PFSK-1 (cell line): Measurements from ENCODE around the gene ALOX15B.

Source experiments
- FOXP2 ChIP-seq: optimal IDR thresholded peaks from 2 replicates; pipeline ENCODE3; 2011; ENCODE audit warnings: borderline replicate concordance, control low read depth, inconsistent platforms; ENCODE audit not compliant: insufficient read depth; ENCODE audit errors: extremely low read length, extremely low read depth
- POLR2AphosphoS5 ChIP-seq: IDR thresholded peaks from 2 replicates; pipeline ENCODE4 v1.6.1; 2012; ENCODE audit warnings: low read depth, mild to moderate bottlenecking, control low read depth, low read length, moderate library complexity
- REST ChIP-seq, 2 experiments: IDR thresholded peaks; 2 replicates each; pipeline versions ENCODE4 v1.6.1 to v1.8.0; 2011 to 2012; ENCODE audit warnings: low read depth in 2 of 2, low read length in 2 of 2, control low read depth in 1 of 2, inconsistent platforms in 1 of 2, mild to moderate bottlenecking in 1 of 2, moderate library complexity in 1 of 2; ENCODE audit not compliant: insufficient read depth in 1 of 2
- SIN3A ChIP-seq: IDR thresholded peaks from 2 replicates; pipeline ENCODE4 v1.6.1; 2012; ENCODE audit warnings: mild to moderate bottlenecking, low read length, moderate library complexity, borderline replicate concordance; ENCODE audit not compliant: insufficient read depth
- TAF1 ChIP-seq: IDR thresholded peaks from 2 replicates; pipeline ENCODE4 v1.6.1; 2012; ENCODE audit warnings: low read length, control low read depth, borderline replicate concordance; ENCODE audit not compliant: insufficient read depth

The ALOX15B gene

GRCh38 chr17:7993972-7994589 is 44.8 kb upstream of the ALOX15B start:
- TF ChIP-seq SIN3A (no peak), FOXP2 (no peak), POLR2AphosphoS5 (no peak), TAF1 (no peak), REST (IDR thresholded peaks at IDR 0.05; ENCODE audit: insufficient read depth in 1 of 2, low read depth in 2 of 2, low read length in 2 of 2) (no peak)

DNA sequence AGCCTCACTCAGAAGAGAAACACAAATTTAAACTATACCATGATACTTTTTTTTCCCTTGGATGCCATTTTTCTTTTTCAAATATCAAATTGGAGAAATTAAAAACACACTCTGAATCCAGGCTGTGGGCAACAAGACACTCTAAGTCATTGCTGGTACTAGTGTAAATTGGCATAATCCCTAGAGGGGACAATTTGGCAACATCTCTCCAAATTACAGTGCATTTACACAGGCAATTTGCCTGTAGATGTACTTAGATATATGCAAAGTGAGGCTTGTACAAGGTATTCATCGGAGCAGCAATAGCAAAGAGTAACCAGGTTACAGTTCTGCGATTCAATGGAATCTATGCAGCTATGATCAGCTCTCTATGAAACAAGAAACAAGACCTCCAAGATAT is 43.1 kb upstream of the ALOX15B start:
- no peak for TF ChIP-seq TAF1
- no peak for TF ChIP-seq SIN3A
- TF ChIP-seq POLR2AphosphoS5, result no peak

GRCh38 chr17:7997186-7997585 is 41.7 kb upstream of the ALOX15B start:
- TF ChIP-seq SIN3A, result no peak
- no peak for TF ChIP-seq POLR2AphosphoS5
- no peak for TF ChIP-seq FOXP2
- TF ChIP-seq TAF1, result no peak
- no peak for TF ChIP-seq REST (IDR thresholded peaks at IDR 0.05; ENCODE audit: insufficient read depth in 1 of 2, low read depth in 2 of 2, low read length in 2 of 2)

DNA sequence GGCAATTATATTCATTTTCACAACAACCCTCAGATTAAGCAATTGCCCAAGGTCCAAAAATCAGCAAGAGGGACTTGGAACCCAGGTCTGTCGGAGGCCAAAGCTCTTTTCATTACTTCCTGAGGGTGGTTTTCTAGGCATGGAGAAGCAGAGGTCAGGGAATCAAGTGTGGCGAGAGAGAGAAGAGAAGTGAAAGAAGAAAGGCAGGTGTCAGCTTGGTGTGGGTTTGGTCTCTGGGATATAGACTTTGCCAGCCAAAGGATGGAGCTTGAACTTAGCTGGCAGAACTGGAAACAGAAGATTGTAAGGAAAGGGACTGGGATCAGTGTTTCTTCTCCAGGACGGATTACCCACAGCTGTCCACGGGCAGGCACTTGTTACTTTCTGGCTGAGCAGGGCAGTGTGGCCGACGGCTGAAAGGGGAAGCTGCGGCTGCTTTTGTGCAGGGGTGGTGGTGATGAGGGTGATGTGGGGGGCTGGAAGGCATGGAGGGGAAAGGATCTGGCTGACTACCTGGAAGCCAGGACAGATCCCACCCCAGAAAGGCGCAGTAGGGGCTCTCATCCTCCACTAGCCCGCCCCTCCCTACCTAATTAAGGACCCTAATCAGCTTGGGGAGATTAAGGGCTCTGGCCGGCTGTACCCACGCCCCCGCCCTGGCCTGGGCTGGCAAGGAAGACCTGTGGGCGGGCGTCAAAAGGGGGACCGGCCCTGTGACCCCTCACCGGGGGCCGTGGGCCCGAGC is 36.7 kb upstream of the ALOX15B start, which contains the start of gene GUCY2D:
TSS of gene GUCY2D (plus strand) at position 640 of the 745 bp plus-strand sequence. CDS start 433 bp downstream, outside the sequence.
- TF ChIP-seq POLR2AphosphoS5, result no peak
- no peak for TF ChIP-seq SIN3A
- TF ChIP-seq FOXP2, result no peak
- no peak for TF ChIP-seq TAF1
- TF ChIP-seq REST (IDR thresholded peaks at IDR 0.05; ENCODE audit: insufficient read depth in 1 of 2, low read depth in 2 of 2, low read length in 2 of 2), result no peak

DNA sequence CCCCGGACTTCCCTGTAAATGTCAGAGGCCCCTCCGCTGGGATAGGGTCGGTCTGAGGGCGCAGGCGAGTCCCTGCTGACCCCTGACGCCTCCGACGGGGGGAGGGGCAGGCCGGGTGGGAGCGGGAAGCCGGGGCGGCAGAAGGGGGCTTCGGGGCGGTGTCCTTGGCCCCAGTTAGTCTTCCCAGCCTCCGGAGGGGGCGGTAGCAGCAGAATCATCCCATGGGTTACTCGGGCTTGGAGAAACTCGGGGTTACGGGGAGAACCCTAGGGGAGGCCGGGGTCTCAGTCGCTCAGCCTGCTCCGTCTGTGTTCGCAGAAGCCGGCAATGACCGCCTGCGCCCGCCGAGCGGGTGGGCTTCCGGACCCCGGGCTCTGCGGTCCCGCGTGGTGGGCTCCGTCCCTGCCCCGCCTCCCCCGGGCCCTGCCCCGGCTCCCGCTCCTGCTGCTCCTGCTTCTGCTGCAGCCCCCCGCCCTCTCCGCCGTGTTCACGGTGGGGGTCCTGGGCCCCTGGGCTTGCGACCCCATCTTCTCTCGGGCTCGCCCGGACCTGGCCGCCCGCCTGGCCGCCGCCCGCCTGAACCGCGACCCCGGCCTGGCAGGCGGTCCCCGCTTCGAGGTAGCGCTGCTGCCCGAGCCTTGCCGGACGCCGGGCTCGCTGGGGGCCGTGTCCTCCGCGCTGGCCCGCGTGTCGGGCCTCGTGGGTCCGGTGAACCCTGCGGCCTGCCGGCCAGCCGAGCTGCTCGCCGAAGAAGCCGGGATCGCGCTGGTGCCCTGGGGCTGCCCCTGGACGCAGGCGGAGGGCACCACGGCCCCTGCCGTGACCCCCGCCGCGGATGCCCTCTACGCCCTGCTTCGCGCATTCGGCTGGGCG is 35.9 kb upstream of the ALOX15B start:
- no peak for TF ChIP-seq TAF1
- TF ChIP-seq SIN3A, result no peak
- no peak for TF ChIP-seq FOXP2
